ENCODE results near the gene RENBP. TPM values are rescaled to one million over a fixed set of nuclear protein-coding genes. Genes with fewer than 3 reads are reported as not detected.

The RENBP gene
- total RNA-seq, 1 donor = 6.5 TPM

GRCh38 chrX:153937056-153937455 lies 7.4 kb downstream of the RENBP start:
- DNase-seq (ENCODE audit: insufficient read length, low spot score, missing footprints) = no peak
- Histone ChIP-seq H3K27me3 (ENCODE audit: insufficient read depth, low read length) (peaks cover 5% of the 10 kb centered on the region), H3K4me1 (ENCODE audit: insufficient read depth, low read length) (peaks cover 7% of the 10 kb centered on the region), H3K79me2 (ENCODE audit: insufficient read depth, low read length) (peaks cover 25% of the 10 kb centered on the region), H3K4me2 (ENCODE audit: insufficient read depth, low read length) (no peak overlapping the region), H4K20me1 (ENCODE audit: insufficient read depth, low read length) (peaks cover 22% of the 10 kb centered on the region), H2AFZ (ENCODE audit: low read length) (no peak overlapping the region), H3K4me3 (ENCODE audit: insufficient read depth, low read length) (no peak overlapping the region), H3K27ac (ENCODE audit: low read depth, low read length) (no peak overlapping the region), H3K36me3 (ENCODE audit: insufficient read depth, low read length) (peaks cover 4% of the 10 kb centered on the region), H3K9me3 (ENCODE audit: low read depth, low read length) (no peaks in the 10 kb centered on the region)
- TF ChIP-seq, protein P1, sequence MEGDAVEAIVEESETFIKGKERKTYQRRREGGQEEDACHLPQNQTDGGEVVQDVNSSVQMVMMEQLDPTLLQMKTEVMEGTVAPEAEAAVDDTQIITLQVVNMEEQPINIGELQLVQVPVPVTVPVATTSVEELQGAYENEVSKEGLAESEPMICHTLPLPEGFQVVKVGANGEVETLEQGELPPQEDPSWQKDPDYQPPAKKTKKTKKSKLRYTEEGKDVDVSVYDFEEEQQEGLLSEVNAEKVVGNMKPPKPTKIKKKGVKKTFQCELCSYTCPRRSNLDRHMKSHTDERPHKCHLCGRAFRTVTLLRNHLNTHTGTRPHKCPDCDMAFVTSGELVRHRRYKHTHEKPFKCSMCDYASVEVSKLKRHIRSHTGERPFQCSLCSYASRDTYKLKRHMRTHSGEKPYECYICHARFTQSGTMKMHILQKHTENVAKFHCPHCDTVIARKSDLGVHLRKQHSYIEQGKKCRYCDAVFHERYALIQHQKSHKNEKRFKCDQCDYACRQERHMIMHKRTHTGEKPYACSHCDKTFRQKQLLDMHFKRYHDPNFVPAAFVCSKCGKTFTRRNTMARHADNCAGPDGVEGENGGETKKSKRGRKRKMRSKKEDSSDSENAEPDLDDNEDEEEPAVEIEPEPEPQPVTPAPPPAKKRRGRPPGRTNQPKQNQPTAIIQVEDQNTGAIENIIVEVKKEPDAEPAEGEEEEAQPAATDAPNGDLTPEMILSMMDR (IDR thresholded peaks at IDR 0.05; ENCODE audit: extremely low read depth, low read depth, low read length) = no peak

GRCh38 chrX:153935326-153935851 lies 9.1 kb downstream of the RENBP start:
- Histone ChIP-seq H3K27ac (ENCODE audit: low read depth, low read length) (no peak overlapping the region), H3K27me3 (ENCODE audit: insufficient read depth, low read length) (peaks cover 5% of the 10 kb centered on the region), H2AFZ (ENCODE audit: low read length) (peak overlapping the region; percentile 56), H4K20me1 (ENCODE audit: insufficient read depth, low read length) (peaks cover 32% of the 10 kb centered on the region), H3K4me3 (ENCODE audit: insufficient read depth, low read length) (peak overlapping the region; percentile 63), H3K9me3 (ENCODE audit: low read depth, low read length) (no peaks in the 10 kb centered on the region), H3K4me2 (ENCODE audit: insufficient read depth, low read length) (peak overlapping the region; percentile 81), H3K79me2 (ENCODE audit: insufficient read depth, low read length) (peaks cover 38% of the 10 kb centered on the region), H3K36me3 (ENCODE audit: insufficient read depth, low read length) (peaks cover 17% of the 10 kb centered on the region), H3K4me1 (ENCODE audit: insufficient read depth, low read length) (peaks cover 7% of the 10 kb centered on the region)
- peak; percentile 83 for DNase-seq (ENCODE audit: insufficient read length, low spot score, missing footprints)
- TF ChIP-seq, protein P1 (IDR thresholded peaks at IDR 0.05; ENCODE audit: extremely low read depth, low read depth, low read length) = no peak

DNA sequence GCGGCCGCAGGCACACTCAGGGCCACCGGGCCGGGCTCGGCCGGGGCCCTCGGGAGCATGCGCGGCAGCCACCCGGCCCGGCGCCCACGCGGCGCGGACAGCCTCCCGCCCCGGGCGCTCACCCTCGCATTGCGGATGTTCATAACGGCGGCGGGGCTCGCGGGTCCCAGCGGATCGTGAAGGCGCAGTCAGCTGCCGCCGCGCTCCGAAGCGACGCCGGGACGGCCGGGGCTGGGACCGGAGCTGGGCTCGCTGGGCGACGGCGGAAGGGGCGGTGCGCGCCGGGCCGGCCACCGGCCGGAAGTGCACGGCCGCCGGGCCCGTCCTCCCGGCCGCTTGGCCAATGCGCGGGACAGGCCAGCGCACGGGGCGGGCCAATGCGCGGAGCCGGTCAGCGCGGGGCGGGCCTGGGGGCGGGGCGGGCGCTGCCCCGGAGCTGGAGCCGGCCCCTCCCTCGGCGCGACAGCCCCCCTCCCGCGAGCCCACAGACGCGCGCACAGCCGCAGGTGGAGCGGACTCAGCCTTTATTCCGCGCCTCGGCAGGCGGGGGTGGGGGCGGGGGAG lies 9.6 kb downstream of the RENBP start, which contains the start of gene NAA10:
NAA10 (minus strand) TSS at position 276 of the 564 bp plus-strand sequence; CDS start at position 143, 133 bp downstream.
- peaks cover 33% of the 10 kb centered on the region for H4K20me1 ChIP-seq (ENCODE audit: insufficient read depth, low read length)
- peak within 1 kb of the TSS; percentile 86 for H3K4me2 ChIP-seq (ENCODE audit: insufficient read depth, low read length)
- H3K4me3 ChIP-seq (ENCODE audit: insufficient read depth, low read length) = peak within 1 kb of the TSS; percentile 82
- DNase-seq (ENCODE audit: insufficient read length, low spot score, missing footprints) = peak; percentile 100
- H3K79me2 ChIP-seq (ENCODE audit: insufficient read depth, low read length) = peaks cover 38% of the 10 kb centered on the region
- peaks cover 19% of the 10 kb centered on the region for H3K36me3 ChIP-seq (ENCODE audit: insufficient read depth, low read length)
- peak within 1 kb of the TSS; percentile 59 for H2AFZ ChIP-seq (ENCODE audit: low read length)
- H3K27ac ChIP-seq (ENCODE audit: low read depth, low read length) = peak within 1 kb of the TSS; percentile 48
- H3K4me1 ChIP-seq (ENCODE audit: insufficient read depth, low read length) = peaks cover 7% of the 10 kb centered on the region
- H3K9me3 ChIP-seq (ENCODE audit: low read depth, low read length) = no peaks in the 10 kb centered on the region
- TF ChIP-seq, protein P1 (IDR thresholded peaks at IDR 0.05; ENCODE audit: extremely low read depth, low read depth, low read length) = no peak
- no peaks in the 10 kb centered on the region for H3K27me3 ChIP-seq (ENCODE audit: insufficient read depth, low read length)

- Histone ChIP-seq H3K27ac (ENCODE audit: low read depth, low read length) (peak overlapping the region; percentile 48), H3K4me2 (ENCODE audit: insufficient read depth, low read length) (peak overlapping the region; percentile 86), H3K36me3 (ENCODE audit: insufficient read depth, low read length) (peaks cover 21% of the 10 kb centered on the region), H3K27me3 (ENCODE audit: insufficient read depth, low read length) (no peaks in the 10 kb centered on the region), H3K4me1 (ENCODE audit: insufficient read depth, low read length) (peaks cover 7% of the 10 kb centered on the region), H3K79me2 (ENCODE audit: insufficient read depth, low read length) (peaks cover 38% of the 10 kb centered on the region), H3K9me3 (ENCODE audit: low read depth, low read length) (no peaks in the 10 kb centered on the region), H2AFZ (ENCODE audit: low read length) (peak overlapping the region; percentile 59), H4K20me1 (ENCODE audit: insufficient read depth, low read length) (peaks cover 39% of the 10 kb centered on the region), H3K4me3 (ENCODE audit: insufficient read depth, low read length) (peak overlapping the region; percentile 82)
- TF ChIP-seq, protein P1 (IDR thresholded peaks at IDR 0.05; ENCODE audit: extremely low read depth, low read depth, low read length) = no peak
- DNase-seq (ENCODE audit: insufficient read length, low spot score, missing footprints) = peak; percentile 81
Measured at GRCh38 chrX:153934148-153934761, 10.2 kb downstream of the RENBP start.
